Testis (tissue), 3 donors: ENCODE measurements around the gene OGFOD1. TPM values are rescaled to one million over a fixed set of nuclear protein-coding genes. Genes with fewer than 3 reads are reported as not detected.

Experiments
- DNase-seq: peaks from one replicate; pipeline ENCODE4 v3.0.0-alpha.2; 2019
- H3K27ac ChIP-seq, 2 donors: fragments of 200-600 bp; sonication (generic); one replicate each; pipeline ENCODE4 v1.5.1; 2019
- H3K27me3 ChIP-seq: fragments of 200-600 bp; sonication (generic); one replicate; pipeline ENCODE4 v1.5.1; 2019
- H3K36me3 ChIP-seq: fragments of 200-600 bp; sonication (generic); one replicate; pipeline ENCODE4 v1.5.1; 2017; ENCODE audit warnings: low read depth; ENCODE audit errors: missing control alignments
- H3K4me1 ChIP-seq: fragments of 200-600 bp; sonication (generic); one replicate; pipeline ENCODE4 v1.5.1; 2019
- H3K4me3 ChIP-seq, 2 donors: fragments of 200-600 bp; sonication (generic); one replicate each; pipeline ENCODE4 v1.5.1; 2017 to 2019
- H3K9me3 ChIP-seq: fragments of 200-600 bp; sonication (generic); one replicate; pipeline ENCODE4 v1.5.1; 2017
- POLR2A ChIP-seq: fragments of 450-650 bp; IDR thresholded peaks from one replicate; pipeline ENCODE4 v1.6.1; 2017; ENCODE audit warnings: antibody characterized with exemption, mild to moderate bottlenecking, moderate library complexity
- WGBS, 2 donors: methylation state at CpG; one replicate each; pipeline ENCODE4 v1.1.5; 2018; 5-methylcytosine and 5-hydroxymethylcytosine counted together
- intact Hi-C: fragments of 100-400 bp; cut with DNase I; formaldehyde crosslinking; loops from one replicate; pipeline ENCODE4 v1.15.1; 2023; ENCODE audit warnings: low total_unique reads
- polyA plus RNA-seq: library from polyadenylated mRNA; stranded (reverse); fragments of 350-450 nt; fragmentation: Illumina TruSeq; extraction: RNeasy Lipid Tissue Mini Kit (QIAGEN cat#74804); gene quantifications from one replicate; pipeline ENCODE4 v1.2.3, GENCODE V29; 2014; ENCODE audit warnings: low read depth, low replicate concordance; ENCODE audit not compliant: insufficient read depth
- total RNA-seq, 2 donors: library from RNA; depleted of rRNA; stranded (reverse); fragments of >200 nt; gene quantifications; one replicate each; pipeline ENCODE4 v1.2.3, GENCODE V29; 2016
- TF ChIP-seq, protein P1 (sequence below), 3 experiments: fragments of 450-650 bp in 2 of 3; fragments of 200-600 bp in 1 of 3; sonication (generic) in 1 of 3; IDR thresholded peaks; one replicate each; pipeline ENCODE4 v1.5.1; 2016 to 2019; ENCODE audit warnings: antibody characterized with exemption in 3 of 3, mild to moderate bottlenecking in 2 of 3, moderate library complexity in 1 of 3

The OGFOD1 gene
- total and polyA plus RNA-seq, 3 donors from 2014 or later, result 26.7 to 38.2 (median 34.5) TPM

DNA sequence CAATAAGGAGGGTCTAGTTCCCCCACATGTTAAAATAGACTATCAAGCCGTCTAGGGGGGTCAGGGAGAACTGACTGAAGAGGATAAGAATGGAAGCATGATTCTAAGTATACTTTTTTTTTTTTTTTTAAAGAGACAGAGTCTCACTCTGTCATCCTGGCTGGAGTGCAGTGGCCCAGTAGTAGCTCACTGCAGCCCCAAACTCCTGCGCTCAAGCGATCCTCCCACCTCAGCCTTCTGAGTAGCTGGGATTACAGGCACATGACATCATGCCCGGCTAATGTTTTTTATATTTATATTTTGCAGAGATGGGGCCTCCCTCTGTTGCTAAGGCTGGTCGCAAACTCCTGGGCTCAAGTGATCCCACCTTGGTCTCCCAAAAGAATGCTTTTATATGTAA, 40.2 kb upstream of the OGFOD1 start:
- intact Hi-C loops, result no loop called here

DNA sequence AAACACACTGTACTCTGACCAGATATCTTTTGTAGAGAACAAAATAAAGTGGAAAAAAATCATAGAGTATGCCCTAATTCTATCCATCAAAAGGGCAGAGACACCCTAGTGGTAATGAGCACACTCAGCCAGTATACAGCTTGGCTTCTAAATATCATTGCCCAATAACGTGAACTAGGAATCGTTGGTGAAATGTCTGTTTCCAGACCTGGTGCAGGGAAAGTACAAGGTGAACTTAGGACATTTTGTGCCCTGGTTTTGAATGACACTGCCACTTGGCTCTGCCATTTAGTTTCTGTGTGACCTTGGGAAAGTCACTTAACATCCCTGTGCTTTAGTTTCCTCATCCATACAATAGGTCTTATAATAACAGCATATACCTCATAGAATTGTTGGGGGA, 39.7 kb upstream of the OGFOD1 start:
- no peaks in the 10 kb centered on the region for H3K9me3 ChIP-seq
- no peak for TF ChIP-seq POLR2A
- TF ChIP-seq, protein P1, sequence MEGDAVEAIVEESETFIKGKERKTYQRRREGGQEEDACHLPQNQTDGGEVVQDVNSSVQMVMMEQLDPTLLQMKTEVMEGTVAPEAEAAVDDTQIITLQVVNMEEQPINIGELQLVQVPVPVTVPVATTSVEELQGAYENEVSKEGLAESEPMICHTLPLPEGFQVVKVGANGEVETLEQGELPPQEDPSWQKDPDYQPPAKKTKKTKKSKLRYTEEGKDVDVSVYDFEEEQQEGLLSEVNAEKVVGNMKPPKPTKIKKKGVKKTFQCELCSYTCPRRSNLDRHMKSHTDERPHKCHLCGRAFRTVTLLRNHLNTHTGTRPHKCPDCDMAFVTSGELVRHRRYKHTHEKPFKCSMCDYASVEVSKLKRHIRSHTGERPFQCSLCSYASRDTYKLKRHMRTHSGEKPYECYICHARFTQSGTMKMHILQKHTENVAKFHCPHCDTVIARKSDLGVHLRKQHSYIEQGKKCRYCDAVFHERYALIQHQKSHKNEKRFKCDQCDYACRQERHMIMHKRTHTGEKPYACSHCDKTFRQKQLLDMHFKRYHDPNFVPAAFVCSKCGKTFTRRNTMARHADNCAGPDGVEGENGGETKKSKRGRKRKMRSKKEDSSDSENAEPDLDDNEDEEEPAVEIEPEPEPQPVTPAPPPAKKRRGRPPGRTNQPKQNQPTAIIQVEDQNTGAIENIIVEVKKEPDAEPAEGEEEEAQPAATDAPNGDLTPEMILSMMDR (IDR thresholded peaks at IDR 0.05), result no peak
- no peak overlapping the region for H3K27ac ChIP-seq
- no peaks in the 10 kb centered on the region for H3K27me3 ChIP-seq
- WGBS, 2 donors, result 68 to 75% methylated on average over 2 of the region's 2 CpGs
- intact Hi-C loops, result no loop called here
- no peak for DNase-seq
- H3K4me3 ChIP-seq, result no peak overlapping the region
- no peaks in the 10 kb centered on the region for H3K4me1 ChIP-seq
- H3K36me3 ChIP-seq, result no peaks in the 10 kb centered on the region

More for the DNA sequence above, 40.2 kb upstream of the OGFOD1 start:
- Histone ChIP-seq H3K9me3 (no peaks in the 10 kb centered on the region), H3K36me3 (no peaks in the 10 kb centered on the region), H3K27ac (no peak overlapping the region), H3K27me3 (no peaks in the 10 kb centered on the region), H3K4me1 (no peaks in the 10 kb centered on the region), H3K4me3 (no peak overlapping the region)
- TF ChIP-seq, protein P1 (IDR thresholded peaks at IDR 0.05), result no peak
- no peak for DNase-seq
- WGBS, 2 donors, result 74 to 83% methylated on average over 5 of the region's 5 CpGs

DNA sequence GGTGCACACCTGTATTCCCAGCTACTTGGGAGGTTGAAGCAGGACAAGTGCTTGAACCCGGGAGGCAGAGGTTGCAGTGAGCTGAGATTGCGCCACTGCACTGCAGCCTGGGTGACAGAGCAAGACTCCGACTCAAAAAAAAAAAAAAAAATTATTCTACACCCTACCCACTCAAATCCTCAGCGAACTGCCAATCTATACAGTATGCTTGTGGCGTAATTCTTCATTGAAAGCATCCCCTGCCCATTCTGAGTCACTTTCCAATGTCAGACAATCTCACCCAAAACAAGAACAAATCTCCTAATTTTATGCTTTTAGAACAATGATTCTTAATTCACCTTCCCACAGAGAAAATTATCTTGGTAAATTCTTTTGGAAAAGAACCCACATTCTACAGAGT, 38.0 kb upstream of the OGFOD1 start:
- DNase-seq, result no peak
- Histone ChIP-seq H3K4me3 (no peak overlapping the region), H3K27ac (no peak overlapping the region), H3K27me3 (no peaks in the 10 kb centered on the region), H3K36me3 (no peaks in the 10 kb centered on the region), H3K4me1 (no peaks in the 10 kb centered on the region), H3K9me3 (no peaks in the 10 kb centered on the region)
- TF ChIP-seq, protein P1 (IDR thresholded peaks at IDR 0.05), result no peak
- TF ChIP-seq POLR2A, result no peak
- intact Hi-C loops, result no loop called here
- 77 to 87% methylated on average over 5 of the region's 5 CpGs for WGBS, 2 donors

DNA sequence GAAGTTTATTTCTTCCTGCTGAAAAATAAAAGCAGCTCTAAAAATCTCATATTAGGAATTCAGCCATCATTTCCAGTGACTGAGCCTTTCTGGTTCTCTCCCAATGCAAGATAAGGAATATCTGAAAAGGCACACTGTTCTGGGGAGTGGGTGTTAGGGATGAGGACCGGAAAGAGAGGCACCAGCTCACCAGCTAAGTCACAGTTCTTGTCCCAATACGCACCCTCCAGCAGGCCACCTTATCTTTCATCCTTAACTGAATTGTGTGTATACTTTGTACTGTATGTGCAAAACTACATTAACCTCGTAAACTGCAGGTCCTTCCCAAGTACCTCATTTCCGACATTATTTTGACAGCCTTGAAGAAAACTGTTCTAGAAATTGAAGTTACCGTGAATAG, 37.0 kb upstream of the OGFOD1 start:
- no peaks in the 10 kb centered on the region for H3K4me1 ChIP-seq
- DNase-seq, result no peak
- H3K4me3 ChIP-seq, result no peak overlapping the region
- H3K27me3 ChIP-seq, result no peaks in the 10 kb centered on the region
- intact Hi-C loops, result no loop called here
- H3K36me3 ChIP-seq, result no peaks in the 10 kb centered on the region
- no peak overlapping the region for H3K27ac ChIP-seq
- no peaks in the 10 kb centered on the region for H3K9me3 ChIP-seq
- TF ChIP-seq, protein P1 (IDR thresholded peaks at IDR 0.05), result no peak
- 37 to 51% methylated on average over 5 of the region's 5 CpGs for WGBS, 2 donors

DNA sequence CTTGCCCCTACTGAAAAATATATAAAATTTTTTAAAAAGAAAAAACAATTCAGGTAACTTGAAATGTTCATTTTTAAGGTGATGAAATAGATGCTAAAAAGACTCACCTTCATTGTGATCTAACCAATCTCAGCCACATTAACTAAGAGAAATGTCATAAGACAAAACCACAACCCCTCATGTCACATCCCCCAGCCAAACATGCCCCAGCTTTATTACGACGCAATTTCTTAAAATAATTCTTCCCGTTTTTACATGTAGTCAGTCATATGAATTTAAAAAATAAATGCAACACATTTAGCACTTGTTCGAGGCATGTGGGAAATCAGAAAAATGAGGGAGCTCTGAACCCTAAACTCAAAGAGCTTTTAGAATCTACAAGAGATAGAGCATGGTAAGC, 35.5 kb upstream of the OGFOD1 start:
- Histone ChIP-seq H3K36me3 (no peaks in the 10 kb centered on the region), H3K4me3 (no peak overlapping the region), H3K4me1 (peaks cover 5% of the 10 kb centered on the region), H3K9me3 (no peaks in the 10 kb centered on the region), H3K27me3 (no peaks in the 10 kb centered on the region), H3K27ac (no peak overlapping the region)
- no peak for DNase-seq
- intact Hi-C loops, result no loop called here
- WGBS, 2 donors, result 91 to 92% methylated on average over 4 of the region's 4 CpGs
- TF ChIP-seq POLR2A, result no peak
- TF ChIP-seq, protein P1 (IDR thresholded peaks at IDR 0.05), result no peak
